ENCODE data around the gene PMM2.

The PMM2 gene

GRCh38 chr16:8847623-8848022 lies 50.0 kb downstream of the PMM2 start:
- H3K4me3 ChIP-seq (ENCODE audit: low read depth, low read length) = no peak overlapping the region
- DNase-seq (ENCODE audit: low read depth) = peak; percentile 2
- TF ChIP-seq CTCF (IDR thresholded peaks at IDR 0.05; ENCODE audit: insufficient read depth, low read depth, low read length, missing control alignments) = no peak

- TF ChIP-seq CTCF (IDR thresholded peaks at IDR 0.05; ENCODE audit: insufficient read depth, low read depth, low read length, missing control alignments) = no peak
These were observed 50.7 kb downstream of the PMM2 start for GRCh38 chr16:8848231-8848938.

GRCh38 chr16:8848939-8849391 lies 51.3 kb downstream of the PMM2 start:
- H3K4me3 ChIP-seq (ENCODE audit: low read depth, low read length) = no peak overlapping the region
- DNase-seq (ENCODE audit: low read depth) = no peak
- no peak for TF ChIP-seq CTCF (IDR thresholded peaks at IDR 0.05; ENCODE audit: insufficient read depth, low read depth, low read length, missing control alignments)

More at GRCh38 chr16:8848231-8848938, 50.7 kb downstream of the PMM2 start:
- DNase-seq (ENCODE audit: low read depth) = no peak
- no peak overlapping the region for H3K4me3 ChIP-seq (ENCODE audit: low read depth, low read length)

- no peak for DNase-seq (ENCODE audit: low read depth)
- TF ChIP-seq CTCF (IDR thresholded peaks at IDR 0.05; ENCODE audit: insufficient read depth, low read depth, low read length, missing control alignments) = no peak
- H3K4me3 ChIP-seq (ENCODE audit: low read depth, low read length) = no peak overlapping the region
These were observed 51.9 kb downstream of the PMM2 start for GRCh38 chr16:8849411-8850011.

- no peak for TF ChIP-seq CTCF (IDR thresholded peaks at IDR 0.05; ENCODE audit: insufficient read depth, low read depth, low read length, missing control alignments)
- DNase-seq (ENCODE audit: low read depth) = no peak
- H3K4me3 ChIP-seq (ENCODE audit: low read depth, low read length) = no peak overlapping the region
These were observed 52.7 kb downstream of the PMM2 start for GRCh38 chr16:8850279-8850885.

GRCh38 chr16:8851761-8852403 lies 54.2 kb downstream of the PMM2 start:
- H3K4me3 ChIP-seq (ENCODE audit: low read depth, low read length) = no peak overlapping the region
- DNase-seq (ENCODE audit: low read depth) = no peak
- no peak for TF ChIP-seq CTCF (IDR thresholded peaks at IDR 0.05; ENCODE audit: insufficient read depth, low read depth, low read length, missing control alignments)

All from GM12865 (cell line).